HG03025 (cell line): Measurements from ENCODE around the gene TXNL1.

Source experiments
- ATAC-seq: cut with Tn5 transposase; IDR thresholded peaks from one replicate; pipeline ENCODE4 v1.9.1; 2021; ENCODE audit warnings: mild to moderate bottlenecking, moderate library complexity; ENCODE audit not compliant: unreplicated experiment, low FRiP score

The TXNL1 gene

GRCh38 chr18:56647071-56647470 is 8.7 kb upstream of the TXNL1 start:
- ATAC-seq, result no peak

GRCh38 chr18:56645415-56646016 is 7.1 kb upstream of the TXNL1 start:
- ATAC-seq, result no peak

- no peak for ATAC-seq
Observed at GRCh38 chr18:56643381-56643780, 5.0 kb upstream of the TXNL1 start.

- no peak for ATAC-seq
Observed at GRCh38 chr18:56641714-56642337, 3.4 kb upstream of the TXNL1 start.

- ATAC-seq, result no peak
Observed at GRCh38 chr18:56639571-56639970, 1.2 kb upstream of the TXNL1 start.

GRCh38 chr18:56639104-56639381 is 651 bp upstream of the TXNL1 start:
- peak; percentile 12 for ATAC-seq

- ATAC-seq, result peak; percentile 25
Observed at GRCh38 chr18:56637711-56638231, 621 bp downstream of the TXNL1 start.

GRCh38 chr18:56637176-56637575 is 1.2 kb downstream of the TXNL1 start:
- ATAC-seq, result no peak

- ATAC-seq, result no peak
Observed at GRCh38 chr18:56635007-56635406, 3.4 kb downstream of the TXNL1 start.

- ATAC-seq, result no peak
Observed at GRCh38 chr18:56632070-56633022, 6.0 kb downstream of the TXNL1 start.

GRCh38 chr18:56627991-56628390 is 10.4 kb downstream of the TXNL1 start:
- no peak for ATAC-seq

- no peak for ATAC-seq
Observed at GRCh38 chr18:56615738-56616520, 22.5 kb downstream of the TXNL1 start.

- no peak for ATAC-seq
Observed at GRCh38 chr18:56606618-56607017, 31.8 kb downstream of the TXNL1 start.

GRCh38 chr18:56598422-56598821 is 40.0 kb downstream of the TXNL1 start:
- ATAC-seq, result no peak

GRCh38 chr18:56593906-56594305 is 44.5 kb downstream of the TXNL1 start:
- ATAC-seq, result no peak

GRCh38 chr18:56580026-56580425 is 58.4 kb downstream of the TXNL1 start:
- ATAC-seq, result no peak

- ATAC-seq, result no peak
Observed at GRCh38 chr18:56579451-56579850, 58.9 kb downstream of the TXNL1 start.

- no peak for ATAC-seq
Observed at GRCh38 chr18:56576826-56577573, 61.4 kb downstream of the TXNL1 start.

- no peak for ATAC-seq
Observed at GRCh38 chr18:56575819-56576663, 62.4 kb downstream of the TXNL1 start.
